ENCODE measurements around the gene OTOP1. TPM values are rescaled to one million over a fixed set of nuclear protein-coding genes. Genes with fewer than 3 reads are reported as not detected.
"Not testable (repeated sequence)": the region's sequence is repeated elsewhere in the genome, so short reads cannot be mapped to it uniquely, and the experiment has no call there.

OTOP1 gene
- polyA plus RNA-seq, 1 donor from 2014 or later = 0.16 TPM

DNA sequence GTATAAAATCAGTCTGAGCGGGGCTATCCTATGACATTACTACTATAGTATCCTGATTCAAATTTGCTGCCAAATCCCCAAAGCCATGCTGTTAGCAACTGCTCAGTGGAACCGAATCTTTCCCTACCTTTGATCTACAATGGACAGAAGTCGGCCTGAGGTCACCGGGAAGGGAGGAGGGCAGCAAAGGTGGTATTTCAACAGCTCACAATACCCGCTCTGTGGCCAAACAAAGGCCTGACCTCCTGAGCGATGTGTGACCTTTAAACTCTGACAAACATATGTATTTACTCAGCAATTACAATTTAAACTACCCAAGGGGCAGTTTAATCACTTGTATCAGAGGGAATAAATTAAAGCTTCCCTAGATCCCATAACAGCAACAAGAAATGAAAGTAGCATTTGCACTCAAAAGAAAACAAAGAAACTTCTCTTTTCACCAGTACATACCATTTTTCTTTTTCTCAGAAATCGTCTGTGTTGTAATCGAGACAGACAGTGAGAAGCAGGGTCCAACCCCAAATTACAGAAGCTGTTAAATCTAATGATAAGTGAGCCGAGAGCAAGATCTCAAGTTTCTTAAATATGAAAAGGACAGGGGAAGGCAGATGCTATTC is 32.9 kb upstream of the OTOP1 start:
- TF ChIP-seq EZH2 (IDR thresholded peaks at IDR 0.05; ENCODE audit: borderline replicate concordance, insufficient read depth, low read length, poor library complexity, severe bottlenecking) (no peak), EP300 (conservative IDR thresholded peaks at IDR 0.05; ENCODE audit: poor library complexity, severe bottlenecking) (no peak), RAD21 (conservative IDR thresholded peaks at IDR 0.05) (no peak), SMC3 (conservative IDR thresholded peaks at IDR 0.05; ENCODE audit: poor library complexity) (no peak), MXI1 (conservative IDR thresholded peaks at IDR 0.05; ENCODE audit: poor library complexity, severe bottlenecking) (no peak), TAF1 (IDR thresholded peaks at IDR 0.05; ENCODE audit: low read depth) (no peak), POLR2AphosphoS5 (IDR thresholded peaks at IDR 0.05) (no peak)
- TF ChIP-seq, protein P1, sequence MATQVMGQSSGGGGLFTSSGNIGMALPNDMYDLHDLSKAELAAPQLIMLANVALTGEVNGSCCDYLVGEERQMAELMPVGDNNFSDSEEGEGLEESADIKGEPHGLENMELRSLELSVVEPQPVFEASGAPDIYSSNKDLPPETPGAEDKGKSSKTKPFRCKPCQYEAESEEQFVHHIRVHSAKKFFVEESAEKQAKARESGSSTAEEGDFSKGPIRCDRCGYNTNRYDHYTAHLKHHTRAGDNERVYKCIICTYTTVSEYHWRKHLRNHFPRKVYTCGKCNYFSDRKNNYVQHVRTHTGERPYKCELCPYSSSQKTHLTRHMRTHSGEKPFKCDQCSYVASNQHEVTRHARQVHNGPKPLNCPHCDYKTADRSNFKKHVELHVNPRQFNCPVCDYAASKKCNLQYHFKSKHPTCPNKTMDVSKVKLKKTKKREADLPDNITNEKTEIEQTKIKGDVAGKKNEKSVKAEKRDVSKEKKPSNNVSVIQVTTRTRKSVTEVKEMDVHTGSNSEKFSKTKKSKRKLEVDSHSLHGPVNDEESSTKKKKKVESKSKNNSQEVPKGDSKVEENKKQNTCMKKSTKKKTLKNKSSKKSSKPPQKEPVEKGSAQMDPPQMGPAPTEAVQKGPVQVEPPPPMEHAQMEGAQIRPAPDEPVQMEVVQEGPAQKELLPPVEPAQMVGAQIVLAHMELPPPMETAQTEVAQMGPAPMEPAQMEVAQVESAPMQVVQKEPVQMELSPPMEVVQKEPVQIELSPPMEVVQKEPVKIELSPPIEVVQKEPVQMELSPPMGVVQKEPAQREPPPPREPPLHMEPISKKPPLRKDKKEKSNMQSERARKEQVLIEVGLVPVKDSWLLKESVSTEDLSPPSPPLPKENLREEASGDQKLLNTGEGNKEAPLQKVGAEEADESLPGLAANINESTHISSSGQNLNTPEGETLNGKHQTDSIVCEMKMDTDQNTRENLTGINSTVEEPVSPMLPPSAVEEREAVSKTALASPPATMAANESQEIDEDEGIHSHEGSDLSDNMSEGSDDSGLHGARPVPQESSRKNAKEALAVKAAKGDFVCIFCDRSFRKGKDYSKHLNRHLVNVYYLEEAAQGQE (IDR thresholded peaks at IDR 0.05; ENCODE audit: borderline replicate concordance) = no peak
- TF ChIP-seq, protein P2, sequence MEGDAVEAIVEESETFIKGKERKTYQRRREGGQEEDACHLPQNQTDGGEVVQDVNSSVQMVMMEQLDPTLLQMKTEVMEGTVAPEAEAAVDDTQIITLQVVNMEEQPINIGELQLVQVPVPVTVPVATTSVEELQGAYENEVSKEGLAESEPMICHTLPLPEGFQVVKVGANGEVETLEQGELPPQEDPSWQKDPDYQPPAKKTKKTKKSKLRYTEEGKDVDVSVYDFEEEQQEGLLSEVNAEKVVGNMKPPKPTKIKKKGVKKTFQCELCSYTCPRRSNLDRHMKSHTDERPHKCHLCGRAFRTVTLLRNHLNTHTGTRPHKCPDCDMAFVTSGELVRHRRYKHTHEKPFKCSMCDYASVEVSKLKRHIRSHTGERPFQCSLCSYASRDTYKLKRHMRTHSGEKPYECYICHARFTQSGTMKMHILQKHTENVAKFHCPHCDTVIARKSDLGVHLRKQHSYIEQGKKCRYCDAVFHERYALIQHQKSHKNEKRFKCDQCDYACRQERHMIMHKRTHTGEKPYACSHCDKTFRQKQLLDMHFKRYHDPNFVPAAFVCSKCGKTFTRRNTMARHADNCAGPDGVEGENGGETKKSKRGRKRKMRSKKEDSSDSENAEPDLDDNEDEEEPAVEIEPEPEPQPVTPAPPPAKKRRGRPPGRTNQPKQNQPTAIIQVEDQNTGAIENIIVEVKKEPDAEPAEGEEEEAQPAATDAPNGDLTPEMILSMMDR (IDR thresholded peaks at IDR 0.05; ENCODE audit: poor library complexity, severe bottlenecking) = no peak
- no peaks in the 10 kb centered on the region for H3K9me2 ChIP-seq (ENCODE audit: insufficient read depth, low read length)
- H3K79me2 ChIP-seq (replicated peaks; ENCODE audit: insufficient read depth, low read length) = no peaks in the 10 kb centered on the region
- no peaks in the 10 kb centered on the region for H3F3A ChIP-seq (ENCODE audit: insufficient read depth, low read length, poor library complexity, severe bottlenecking)
- no peak overlapping the region for H3K4me3 ChIP-seq (ENCODE audit: low read length)
- H3K9ac ChIP-seq (ENCODE audit: low read length) = no peak overlapping the region
- H4K20me1 ChIP-seq (ENCODE audit: insufficient read depth) = no peaks in the 10 kb centered on the region
- H3K27me3 ChIP-seq (ENCODE audit: insufficient read depth, low read depth, low read length) = no peaks in the 10 kb centered on the region
- no peaks in the 10 kb centered on the region for H3K36me3 ChIP-seq (ENCODE audit: insufficient read depth, low read length)
- H3K27ac ChIP-seq (ENCODE audit: low read length) = no peak overlapping the region
- no peaks in the 10 kb centered on the region for H3K9me3 ChIP-seq (ENCODE audit: low read length)
- H3K4me2 ChIP-seq (ENCODE audit: low read length) = no peak overlapping the region
- no peak overlapping the region for H2AFZ ChIP-seq (ENCODE audit: low read depth, low read length)

DNA sequence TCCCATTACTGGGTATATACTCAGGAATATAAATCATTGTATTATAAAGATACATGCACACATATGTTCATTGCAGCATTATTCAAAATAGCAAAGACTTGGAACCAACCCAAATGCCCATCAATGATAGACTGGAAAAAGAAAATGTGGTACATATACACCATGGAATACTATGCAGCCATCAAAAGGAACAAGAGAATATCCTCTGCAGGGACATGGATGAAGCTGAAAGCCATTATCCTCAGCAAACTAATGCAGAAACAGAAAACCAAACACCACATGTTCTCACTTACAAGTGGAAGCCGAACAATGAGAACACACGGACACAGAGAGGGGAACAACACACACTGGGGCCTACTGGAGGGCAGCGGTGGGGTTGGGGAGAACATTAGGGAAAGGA is 31.0 kb upstream of the OTOP1 start:
- H3K27me3 ChIP-seq (ENCODE audit: insufficient read depth, low read depth, low read length); H3K36me3 ChIP-seq (ENCODE audit: insufficient read depth, low read length); H2AFZ ChIP-seq (ENCODE audit: low read depth, low read length); H3K27ac ChIP-seq (ENCODE audit: low read length); H3K9ac ChIP-seq (ENCODE audit: low read length); H3F3A ChIP-seq (ENCODE audit: insufficient read depth, low read length, poor library complexity, severe bottlenecking); H3K79me2 ChIP-seq (replicated peaks; ENCODE audit: insufficient read depth, low read length); H3K4me3 ChIP-seq (ENCODE audit: low read length); H4K20me1 ChIP-seq (ENCODE audit: insufficient read depth); H3K9me3 ChIP-seq (ENCODE audit: low read length); H3K4me2 ChIP-seq (ENCODE audit: low read length); H3K9me2 ChIP-seq (ENCODE audit: insufficient read depth, low read length): not testable (repeated sequence)

DNA sequence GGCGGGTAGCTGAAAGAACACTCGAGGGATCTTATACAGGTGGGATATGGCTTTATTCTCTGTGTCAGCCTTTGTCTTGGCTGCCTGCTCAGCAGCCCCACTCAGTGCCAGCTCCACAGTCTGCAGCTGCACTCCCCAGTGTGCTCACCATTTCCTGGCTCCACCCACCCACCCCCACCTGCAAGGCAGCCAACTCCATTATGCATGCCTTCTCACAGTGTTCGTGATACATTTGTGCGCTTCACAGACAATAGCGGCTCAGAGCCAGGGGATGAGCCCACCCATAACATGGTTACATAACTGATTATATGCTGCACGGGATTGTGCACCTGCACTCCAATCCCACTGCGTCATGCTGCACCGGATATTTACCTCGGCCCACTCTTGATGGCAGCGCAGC is 30.1 kb upstream of the OTOP1 start:
- H3K9ac ChIP-seq (ENCODE audit: low read length) = no peak overlapping the region
- TF ChIP-seq, protein P2 (IDR thresholded peaks at IDR 0.05; ENCODE audit: poor library complexity, severe bottlenecking) = no peak
- TF ChIP-seq TAF1 (IDR thresholded peaks at IDR 0.05; ENCODE audit: low read depth) (no peak), EZH2 (IDR thresholded peaks at IDR 0.05; ENCODE audit: borderline replicate concordance, insufficient read depth, low read length, poor library complexity, severe bottlenecking) (no peak), RAD21 (conservative IDR thresholded peaks at IDR 0.05) (no peak), MXI1 (conservative IDR thresholded peaks at IDR 0.05; ENCODE audit: poor library complexity, severe bottlenecking) (no peak), SMC3 (conservative IDR thresholded peaks at IDR 0.05; ENCODE audit: poor library complexity) (no peak), POLR2AphosphoS5 (IDR thresholded peaks at IDR 0.05) (no peak)
- TF ChIP-seq, protein P1 (IDR thresholded peaks at IDR 0.05; ENCODE audit: borderline replicate concordance) = no peak
- no peaks in the 10 kb centered on the region for H3K9me3 ChIP-seq (ENCODE audit: low read length)
- H3F3A ChIP-seq (ENCODE audit: insufficient read depth, low read length, poor library complexity, severe bottlenecking) = no peaks in the 10 kb centered on the region
- H3K79me2 ChIP-seq (replicated peaks; ENCODE audit: insufficient read depth, low read length) = no peaks in the 10 kb centered on the region
- no peaks in the 10 kb centered on the region for H3K36me3 ChIP-seq (ENCODE audit: insufficient read depth, low read length)
- no peaks in the 10 kb centered on the region for H4K20me1 ChIP-seq (ENCODE audit: insufficient read depth)
- no peak overlapping the region for H3K4me2 ChIP-seq (ENCODE audit: low read length)
- H3K27me3 ChIP-seq (ENCODE audit: insufficient read depth, low read depth, low read length) = no peaks in the 10 kb centered on the region
- H3K27ac ChIP-seq (ENCODE audit: low read length) = no peak overlapping the region
- H2AFZ ChIP-seq (ENCODE audit: low read depth, low read length) = no peak overlapping the region
- no peak overlapping the region for H3K4me3 ChIP-seq (ENCODE audit: low read length)
- H3K9me2 ChIP-seq (ENCODE audit: insufficient read depth, low read length) = no peaks in the 10 kb centered on the region

Data from neural cell (in vitro differentiated cells).